SKM-1 (cell line): ENCODE data around the gene COL5A1.

ENCODE experiments used
- DNase-seq: peaks from one replicate; lab custom pipeline; 2025; ENCODE audit not compliant: unreplicated experiment; lab: John Stamatoyannopoulos, UW

The COL5A1 gene

DNA sequence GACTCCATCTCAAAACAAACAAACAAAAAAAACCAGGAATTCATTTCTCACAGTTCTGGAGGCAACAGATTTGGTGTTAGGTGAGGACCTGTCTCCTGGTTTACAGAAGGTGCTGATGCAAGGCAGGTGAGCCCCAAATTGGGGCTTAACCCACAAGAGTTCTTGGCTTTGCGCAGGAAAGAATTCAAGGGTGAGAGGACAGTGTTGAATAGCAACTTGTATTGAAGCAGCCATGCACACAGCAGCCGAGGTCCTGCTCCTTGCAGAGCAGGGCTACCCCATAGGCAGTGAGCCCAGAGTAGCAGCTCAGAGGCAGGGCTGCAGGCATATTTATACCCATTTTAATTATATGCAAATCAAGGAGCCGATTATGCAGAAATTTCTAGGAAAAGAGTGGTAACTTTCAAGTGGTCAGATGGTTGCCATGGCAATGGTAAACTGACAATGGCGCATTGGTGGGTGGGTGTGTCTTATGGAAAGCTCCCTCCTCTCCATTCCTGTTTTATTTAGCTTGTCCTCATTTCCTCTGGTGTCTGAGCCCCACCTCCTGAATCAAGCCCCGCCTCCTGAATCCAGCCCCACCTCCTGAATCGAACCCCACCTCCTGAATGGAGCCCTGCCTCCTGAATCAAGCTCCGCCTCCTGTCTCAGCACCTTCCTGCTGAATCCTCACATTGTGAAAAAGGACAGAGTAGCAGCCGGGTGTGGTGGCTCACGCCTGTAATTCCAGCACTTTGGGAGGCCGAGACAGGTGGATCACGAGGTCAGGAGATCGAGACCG is 34.5 kb upstream of the COL5A1 start:
- no peak for DNase-seq

DNA sequence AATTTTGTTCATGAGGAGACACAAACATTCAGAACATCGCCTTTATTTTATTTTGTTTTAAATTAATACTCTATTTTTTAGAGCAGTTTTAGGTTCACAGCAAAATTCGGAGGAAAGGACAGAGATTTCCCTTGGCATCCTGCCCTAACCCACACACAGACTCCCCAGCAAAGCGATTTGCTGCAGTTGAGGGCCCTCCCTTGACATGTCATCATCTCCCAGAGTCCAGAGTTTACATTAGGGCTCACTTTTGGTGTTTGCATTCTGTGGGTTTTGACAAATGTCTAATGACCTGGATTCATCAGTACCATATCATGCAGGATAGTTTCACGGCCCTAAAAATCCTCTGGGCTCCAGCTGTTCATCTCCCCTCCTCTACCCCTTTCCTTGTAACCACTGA is 33.6 kb upstream of the COL5A1 start:
- no peak for DNase-seq

- DNase-seq: no peak
Observed at GRCh38 chr9:134611046-134611445, 30.6 kb upstream of the COL5A1 start.

DNA sequence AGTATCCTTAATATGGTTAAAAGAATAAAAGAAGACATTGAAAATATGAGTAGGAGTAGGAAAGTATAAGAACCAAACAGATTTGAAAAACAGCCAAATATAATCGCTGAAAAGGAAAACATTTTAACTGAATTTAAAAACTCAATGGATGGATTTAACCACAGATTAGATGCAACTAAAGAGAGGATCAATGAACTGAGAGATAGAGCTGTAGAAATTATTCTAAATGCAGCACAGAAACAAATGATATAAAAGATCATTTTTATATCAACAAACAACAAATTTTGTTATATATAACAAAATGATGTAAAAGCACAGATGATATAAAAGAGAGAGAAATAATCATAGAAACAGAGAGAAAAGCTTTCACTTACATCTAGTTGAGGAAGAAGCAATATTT is 29.3 kb upstream of the COL5A1 start:
- no peak for DNase-seq

DNA sequence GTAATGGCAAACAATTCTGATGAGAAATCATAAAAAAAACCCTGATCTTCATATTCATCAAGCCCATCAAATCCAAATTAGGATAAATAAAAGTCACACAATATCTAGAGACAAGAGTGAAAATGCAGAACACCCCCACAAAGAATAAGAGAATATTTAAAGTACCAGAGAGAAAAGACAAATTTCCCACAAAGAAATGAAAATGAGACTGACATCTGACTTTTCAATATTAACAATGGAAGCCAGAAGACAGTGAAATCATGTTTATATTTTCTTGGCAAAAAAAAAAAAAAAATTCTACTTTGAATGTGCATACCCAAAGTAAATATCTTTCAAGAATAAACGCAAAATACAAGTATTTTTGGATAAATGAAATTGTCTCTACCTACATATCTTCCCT is 28.9 kb upstream of the COL5A1 start:
- DNase-seq: no peak

DNA sequence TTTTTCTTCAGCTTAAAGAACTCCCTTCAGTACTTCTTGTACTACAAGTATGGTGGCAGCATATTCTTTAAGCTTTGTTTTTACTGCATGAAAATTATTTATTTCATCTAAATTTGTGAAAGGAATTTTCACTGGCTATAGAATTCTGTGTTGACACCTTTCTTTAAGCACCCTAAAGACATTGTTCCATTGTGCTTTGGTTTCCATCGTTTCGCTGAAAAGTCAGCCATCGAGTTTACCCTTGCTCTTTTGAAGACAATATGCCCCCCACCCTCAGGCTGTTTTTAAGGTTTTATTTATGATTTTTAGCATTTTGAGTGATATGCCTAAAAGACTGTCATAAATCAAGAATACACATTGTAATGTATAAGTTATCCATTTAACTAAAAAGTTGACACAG is 27.3 kb upstream of the COL5A1 start:
- DNase-seq: no peak

DNA sequence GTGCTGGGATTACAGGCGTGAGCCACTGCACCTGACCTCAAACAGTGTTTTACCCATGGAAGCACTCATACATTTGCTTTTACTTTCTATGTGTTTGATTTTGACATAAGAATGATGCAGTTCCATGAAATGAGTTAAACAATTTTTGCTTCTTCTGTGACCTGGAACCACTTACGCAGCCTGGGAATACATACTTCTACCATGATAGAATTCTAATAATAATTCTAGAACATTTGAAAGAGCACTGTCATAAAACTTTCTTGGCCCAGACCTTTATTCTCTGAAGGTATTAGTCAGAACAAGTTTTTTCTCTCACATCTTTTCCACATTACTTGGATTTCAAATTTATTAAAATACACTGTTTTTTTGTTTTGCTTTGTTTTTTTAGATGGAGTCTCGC is 25.3 kb upstream of the COL5A1 start:
- DNase-seq: no peak

DNA sequence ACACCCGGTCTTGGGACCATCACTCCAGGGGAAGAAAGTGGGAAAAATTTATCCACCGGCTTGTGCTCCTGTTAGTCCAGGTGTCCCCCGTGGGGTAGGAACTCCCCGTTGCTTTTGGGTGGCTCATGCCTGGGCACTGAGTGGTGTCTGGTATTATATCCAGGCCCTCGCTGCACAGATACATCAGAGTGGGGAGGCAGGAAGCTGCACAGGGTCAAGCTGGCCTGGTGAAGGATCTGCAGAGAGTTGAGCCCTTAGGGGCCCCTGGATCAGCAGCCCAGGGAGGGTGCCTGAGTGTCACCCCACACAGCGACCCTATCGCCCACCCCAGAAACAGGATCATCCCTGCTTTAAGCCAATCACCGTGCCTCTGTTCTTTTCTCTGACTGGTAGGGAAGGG is 24.4 kb upstream of the COL5A1 start:
- no peak for DNase-seq

DNA sequence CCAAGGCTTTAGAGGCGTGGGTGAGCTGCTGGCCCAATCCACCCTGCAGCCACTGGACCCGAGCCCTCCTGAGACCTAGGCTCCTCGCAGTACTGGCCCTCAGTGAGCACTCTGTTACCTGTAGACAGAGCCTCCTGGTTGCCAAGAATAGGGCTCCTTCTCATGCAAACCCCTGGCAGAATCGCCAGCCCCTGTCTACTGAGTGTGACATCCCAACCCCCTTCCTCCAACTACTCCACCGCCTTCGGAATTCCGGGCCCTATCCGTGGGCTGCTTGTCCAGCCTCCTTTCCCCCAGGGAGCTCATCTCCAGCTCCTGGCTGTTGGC is 23.8 kb upstream of the COL5A1 start:
- DNase-seq: no peak

- DNase-seq: no peak
Observed at GRCh38 chr9:134618163-134618832, 23.3 kb upstream of the COL5A1 start.

DNA sequence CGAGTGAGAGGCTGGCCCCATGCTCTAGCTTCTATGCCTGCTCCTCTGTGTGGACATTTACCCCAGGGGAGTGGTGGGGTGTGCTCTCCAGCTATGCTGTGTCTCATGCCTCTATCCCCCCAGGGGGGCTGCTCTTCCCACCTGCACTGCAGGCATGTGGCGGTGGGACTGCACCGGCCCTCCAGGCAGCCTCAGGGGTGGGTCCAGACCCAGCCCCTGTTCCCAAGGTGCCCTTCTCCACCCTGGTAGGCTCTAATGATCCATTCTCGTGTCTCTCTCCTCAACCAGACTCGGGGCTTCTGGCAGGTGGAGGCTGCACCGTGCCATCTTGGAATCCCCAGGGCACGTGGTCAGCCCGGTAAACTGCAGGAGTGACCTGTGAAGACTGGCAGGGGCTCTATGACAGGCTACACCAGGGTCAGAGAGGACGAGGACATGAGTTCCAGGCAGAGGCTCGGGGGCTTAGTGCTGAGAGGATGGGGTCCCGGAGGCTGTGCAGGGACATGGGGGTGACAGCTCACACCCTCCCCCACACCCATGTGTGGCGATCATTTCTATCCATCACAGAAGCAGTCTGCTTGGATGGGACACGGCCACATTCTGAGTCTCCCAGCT is 22.7 kb upstream of the COL5A1 start:
- no peak for DNase-seq

DNA sequence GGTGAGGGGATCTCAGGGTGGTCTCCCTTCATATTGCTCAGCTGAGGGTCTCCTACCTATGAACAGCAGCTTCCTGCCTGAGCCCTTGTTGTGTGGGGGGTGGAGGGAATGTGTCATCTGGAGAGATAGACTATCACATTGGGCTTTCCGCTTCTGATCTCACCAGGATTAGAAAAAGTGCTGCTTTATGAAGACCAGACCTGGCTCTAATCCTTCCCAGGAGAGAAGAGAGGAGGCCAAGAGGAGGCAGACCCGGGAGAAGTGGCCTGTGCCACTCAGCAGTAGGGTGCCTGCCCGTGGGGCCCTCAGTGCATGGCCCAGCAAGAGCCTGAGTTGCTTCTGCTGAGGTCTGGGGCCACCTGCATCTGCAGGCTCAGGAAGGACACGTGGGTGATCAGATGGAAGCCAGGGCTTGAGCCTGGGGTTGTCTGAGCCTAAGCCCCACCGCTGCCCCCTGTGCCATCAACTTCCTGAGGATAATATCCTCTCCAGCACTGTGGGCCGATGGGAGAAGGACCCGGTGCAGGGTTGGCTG is 22.1 kb upstream of the COL5A1 start:
- DNase-seq: no peak

DNA sequence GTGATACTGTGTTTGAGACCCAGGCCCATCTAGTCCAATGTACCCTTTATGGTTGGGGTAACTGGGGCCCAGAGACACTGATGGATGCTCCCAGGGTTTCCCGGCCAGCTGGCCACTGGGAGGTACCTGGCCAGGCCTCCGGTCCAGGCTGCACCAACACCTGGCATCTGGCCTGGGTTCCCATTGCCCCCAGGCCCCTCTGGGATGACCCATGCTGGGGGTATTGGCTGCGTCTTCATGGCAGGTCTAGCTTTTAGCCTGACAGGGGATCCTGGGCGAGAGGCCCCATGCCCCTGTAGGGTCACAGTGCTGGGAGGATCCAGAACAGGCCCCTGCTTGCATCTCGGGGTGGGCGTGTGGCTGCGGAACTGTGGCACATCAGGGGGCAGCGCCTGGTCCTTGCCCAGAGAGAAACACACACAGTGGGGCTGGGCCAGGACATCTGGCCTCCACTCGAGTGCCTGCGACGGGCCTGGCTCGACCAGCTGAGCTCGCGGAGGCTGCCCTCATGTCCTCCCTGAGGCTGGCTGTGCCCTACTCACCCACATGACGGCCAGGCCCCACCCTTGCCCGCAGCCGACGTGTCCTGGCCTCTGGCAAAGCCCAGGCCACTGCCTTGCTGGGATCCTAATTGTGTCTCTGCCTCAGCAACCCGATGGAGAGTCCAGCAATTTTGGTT is 21.5 kb upstream of the COL5A1 start:
- DNase-seq: no peak

DNA sequence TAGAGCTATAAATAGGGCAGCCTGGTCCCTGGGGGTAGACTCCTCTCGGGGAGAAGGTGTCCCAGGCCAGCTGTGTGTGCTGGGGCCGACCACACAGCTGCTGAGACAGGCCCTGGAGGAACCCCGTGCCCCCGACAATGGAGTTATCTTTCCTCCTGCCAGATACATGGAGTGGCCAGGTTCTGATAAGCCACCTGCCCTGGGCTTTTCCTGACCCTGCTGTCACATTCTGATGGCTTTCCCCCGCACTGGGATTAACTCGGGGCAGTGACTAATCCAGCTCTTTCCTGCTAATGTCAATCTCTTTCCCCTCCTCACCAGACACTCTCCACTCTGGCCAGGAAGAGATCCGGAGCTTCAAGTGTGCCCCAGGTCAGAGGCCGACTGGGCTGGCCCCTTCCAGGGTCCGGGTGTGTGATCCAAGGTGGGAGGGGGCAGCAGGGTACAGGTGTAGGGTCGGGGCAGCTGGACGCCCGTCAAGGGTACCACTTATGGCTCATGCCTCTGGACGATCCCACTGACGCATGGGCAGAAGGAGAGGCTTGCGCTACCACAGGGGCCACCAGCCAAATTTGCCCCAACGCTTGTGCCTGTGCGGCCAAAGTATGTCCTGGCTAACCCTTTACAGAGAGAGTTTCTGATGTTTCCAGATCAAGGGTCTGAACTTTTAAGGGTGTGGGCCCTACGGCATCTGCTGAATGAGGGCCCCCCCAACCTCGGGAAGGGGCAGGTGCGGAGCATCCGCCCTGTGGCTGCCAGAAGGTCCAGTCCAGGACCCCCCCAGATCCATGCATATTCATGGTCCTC is 20.6 kb upstream of the COL5A1 start:
- no peak for DNase-seq

- DNase-seq: no peak
Observed at GRCh38 chr9:134621558-134622110, 20.0 kb upstream of the COL5A1 start.

- no peak for DNase-seq
Observed at GRCh38 chr9:134622896-134623257, 18.7 kb upstream of the COL5A1 start.

DNA sequence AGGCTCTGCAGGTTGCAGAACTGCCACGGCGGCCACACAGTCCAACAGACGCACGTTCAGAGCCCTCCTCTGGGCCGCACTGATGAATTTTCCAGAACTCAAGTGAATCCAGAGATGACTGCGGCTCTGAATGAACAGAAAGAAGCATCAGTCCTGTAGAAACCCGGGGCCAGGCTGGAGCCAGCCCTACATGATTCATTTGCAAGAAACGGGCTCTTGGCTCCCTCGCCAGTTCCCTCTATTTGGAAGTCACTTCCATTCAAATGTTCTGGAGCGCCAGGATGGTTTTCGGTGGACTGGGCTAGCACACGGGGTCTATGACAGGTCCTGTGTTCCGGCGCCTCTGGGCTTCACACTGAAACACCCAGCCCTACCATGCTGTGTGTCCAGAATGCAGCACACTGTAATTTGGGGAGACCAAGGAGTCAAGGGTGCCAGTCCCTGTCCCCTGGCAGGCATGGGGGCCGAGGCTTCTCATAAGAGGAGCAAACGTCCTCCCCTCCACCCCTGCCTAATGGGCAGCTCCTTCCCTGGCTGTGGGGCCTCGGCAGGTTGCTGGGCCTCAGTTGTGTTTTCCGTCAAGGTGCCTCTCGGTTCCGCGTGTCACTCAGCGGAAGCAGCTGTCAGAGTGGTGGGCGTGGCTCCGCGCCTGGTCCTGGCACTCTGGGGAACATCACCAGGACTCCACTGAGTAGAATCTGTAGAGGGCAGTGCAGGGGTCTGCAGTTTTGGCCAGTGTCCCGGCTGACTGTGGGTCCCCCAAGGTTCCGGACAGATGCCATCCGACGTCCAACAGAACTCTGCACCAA is 18.1 kb upstream of the COL5A1 start:
- no peak for DNase-seq

DNA sequence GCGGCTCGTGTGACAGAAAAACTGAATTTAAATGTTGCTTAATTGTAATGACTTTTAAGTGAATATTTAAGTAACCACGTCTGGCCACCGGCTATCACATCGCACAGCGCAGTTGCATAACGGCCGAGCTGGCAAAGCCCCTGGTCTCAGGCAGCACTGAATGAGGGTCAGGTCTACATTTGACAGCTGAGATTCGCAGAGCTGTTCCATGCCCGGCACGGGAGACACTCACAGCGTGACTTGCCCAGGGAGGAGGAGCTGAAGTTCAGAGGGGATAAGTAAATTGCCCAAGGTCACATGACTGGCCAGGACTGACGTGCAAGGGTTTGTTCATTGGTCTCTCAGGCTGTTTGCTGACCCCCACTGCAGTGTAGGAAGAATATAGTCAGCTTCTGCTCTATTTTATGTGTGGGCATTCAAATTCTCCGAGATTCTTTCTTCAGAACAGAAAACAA is 17.4 kb upstream of the COL5A1 start:
- DNase-seq: no peak

DNA sequence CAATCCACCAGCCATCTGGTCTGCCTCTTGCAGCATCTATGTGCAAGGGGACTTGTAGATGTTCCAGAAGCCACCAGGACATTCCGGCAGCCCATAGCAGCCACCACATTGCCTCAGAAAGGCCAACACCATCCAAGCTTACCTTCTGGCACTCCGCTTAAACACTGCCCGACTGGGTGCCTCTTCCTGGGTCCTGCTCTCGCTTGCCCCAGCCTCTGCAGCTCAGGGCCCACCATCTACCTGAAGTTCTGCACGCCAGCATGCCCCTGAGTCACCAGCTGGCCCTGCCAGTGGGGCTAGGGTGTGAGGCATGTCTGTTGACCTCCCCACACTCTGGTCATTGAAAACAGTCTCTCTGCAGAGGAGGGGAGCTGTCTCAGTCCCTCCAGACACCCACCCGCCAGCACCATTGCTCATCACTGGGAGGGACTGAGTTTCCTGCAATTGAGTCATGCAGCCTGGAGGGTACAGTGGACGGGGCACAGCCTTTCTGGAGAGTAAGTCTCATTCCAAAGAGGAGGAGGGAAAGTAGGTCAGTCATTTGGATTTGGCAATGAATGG is 16.9 kb upstream of the COL5A1 start:
- no peak for DNase-seq
